Stimulated activated CD4-positive, alpha-beta T cell treated with anti-CD3 and anti-CD28 coated beads, Interleukin-15, amount 100 ng/mL, for 1 hour (primary cell): ENCODE results near the gene MCCC2.
"Not testable (repeated sequence)": the region's sequence is repeated elsewhere in the genome, so short reads cannot be mapped to it uniquely, and the experiment has no call there.

Experiments
- DNase-seq, 2 donors: peaks; one replicate each; pipeline ENCODE4 v3.0.0-alpha.2; 2020; ENCODE audit warnings: low read depth in 1 of 2, low spot score in 1 of 2

The MCCC2 gene

GRCh38 chr5:71597001-71597400, 9.9 kb downstream of the MCCC2 start:
- no peak for DNase-seq

GRCh38 chr5:71600783-71601182, 13.6 kb downstream of the MCCC2 start:
- no peak for DNase-seq

- DNase-seq: peak; percentile 36 to 45
Measured at GRCh38 chr5:71601222-71602026, 14.3 kb downstream of the MCCC2 start.

GRCh38 chr5:71609916-71610315, 22.8 kb downstream of the MCCC2 start:
- not testable (repeated sequence) for DNase-seq

- DNase-seq: no peak
Measured at GRCh38 chr5:71615809-71616208, 28.7 kb downstream of the MCCC2 start.

- DNase-seq: no peak
Measured at GRCh38 chr5:71620630-71621029, 33.5 kb downstream of the MCCC2 start.

GRCh38 chr5:71621268-71621667, 34.1 kb downstream of the MCCC2 start:
- DNase-seq: no peak

- DNase-seq: no peak
Measured at GRCh38 chr5:71621741-71622140, 34.6 kb downstream of the MCCC2 start.

GRCh38 chr5:71623221-71623794, 36.2 kb downstream of the MCCC2 start:
- DNase-seq: no peak

GRCh38 chr5:71629950-71630349, 42.8 kb downstream of the MCCC2 start:
- no peak for DNase-seq

GRCh38 chr5:71631070-71631469, 43.9 kb downstream of the MCCC2 start:
- DNase-seq: no peak

GRCh38 chr5:71632168-71632567, 45.0 kb downstream of the MCCC2 start:
- no peak for DNase-seq

- DNase-seq: no peak
Measured at GRCh38 chr5:71633255-71634155, 46.4 kb downstream of the MCCC2 start.

- DNase-seq: no peak
Measured at GRCh38 chr5:71637133-71637532, 50.0 kb downstream of the MCCC2 start.

- no peak for DNase-seq
Measured at GRCh38 chr5:71640408-71640807, 53.3 kb downstream of the MCCC2 start.

- DNase-seq: no peak
Measured at GRCh38 chr5:71645030-71645429, 57.9 kb downstream of the MCCC2 start.

- not testable (repeated sequence) for DNase-seq
Measured at GRCh38 chr5:71650940-71651339, 63.8 kb downstream of the MCCC2 start.

- DNase-seq: peak in 1 of 2 donors; percentile 28
Measured at GRCh38 chr5:71651579-71651978, 64.4 kb downstream of the MCCC2 start.

GRCh38 chr5:71652349-71652748, 65.2 kb downstream of the MCCC2 start:
- DNase-seq: no peak

- no peak for DNase-seq
Measured at GRCh38 chr5:71652803-71653543, 65.8 kb downstream of the MCCC2 start.
